Keratinocyte (primary cell): ENCODE measurements around the gene IL1B. TPM values are rescaled to one million over a fixed set of nuclear protein-coding genes. Genes with fewer than 3 reads are reported as not detected.

Experiments
- DNase-seq: peaks from one replicate; pipeline ENCODE4 v3.0.0-alpha.2; 2011; ENCODE audit warnings: low read depth, missing footprints, low spot score
- FAIRE-seq: peaks from 2 replicates; lab custom pipeline; 2011; peaks lifted over from hg19 to GRCh38; lab: Jason Lieb, UNC
- H2AFZ ChIP-seq: 2 replicates; pipeline ENCODE4 v1.6.0; 2012; ENCODE audit warnings: low read length, control low read depth, inconsistent platforms; ENCODE audit not compliant: control insufficient read depth
- H3K27ac ChIP-seq: 2 replicates; pipeline ENCODE4 v1.5.1; 2011; ENCODE audit warnings: low read length; ENCODE audit not compliant: control insufficient read depth, insufficient read depth
- H3K27me3 ChIP-seq: 3 replicates; pipeline ENCODE4 v1.6.0; 2011; ENCODE audit warnings: low read length; ENCODE audit not compliant: control insufficient read depth, insufficient read depth; ENCODE audit errors: extremely low read depth
- H3K36me3 ChIP-seq, 2 experiments: 2 replicates in 1 of 2; 3 replicates in 1 of 2; pipeline ENCODE4 v1.5.1; 2011; ENCODE audit warnings: low read length in 2 of 2, mild to moderate bottlenecking in 1 of 2; ENCODE audit not compliant: control insufficient read depth in 2 of 2, insufficient read depth in 2 of 2; ENCODE audit errors: extremely low read depth in 1 of 2
- H3K4me1 ChIP-seq: 3 replicates; pipeline ENCODE4 v1.5.1; 2011; ENCODE audit warnings: low read length; ENCODE audit not compliant: control insufficient read depth, insufficient read depth; ENCODE audit errors: extremely low read depth
- H3K4me2 ChIP-seq: 3 replicates; pipeline ENCODE4 v1.6.0; 2011; ENCODE audit warnings: low read depth, low read length; ENCODE audit not compliant: control insufficient read depth, insufficient read depth; ENCODE audit errors: extremely low read depth
- H3K4me3 ChIP-seq, 3 experiments: fragments of 200-600 bp in 1 of 3; sonication (generic) in 1 of 3; 2 replicates in 2 of 3; 3 replicates in 1 of 3; pipeline ENCODE4 v1.5.1; 2011 to 2016; ENCODE audit warnings: low read length in 3 of 3, mild to moderate bottlenecking in 3 of 3, control low read depth in 2 of 3, inconsistent platforms in 1 of 3, low read depth in 1 of 3, mixed read lengths in 1 of 3, mixed run types in 1 of 3, moderate library complexity in 1 of 3; ENCODE audit not compliant: control insufficient read depth in 2 of 3, insufficient read depth in 2 of 3; ENCODE audit errors: extremely low read depth in 1 of 3
- H3K79me2 ChIP-seq: 2 replicates; pipeline ENCODE4 v1.6.0; 2012; ENCODE audit warnings: low read length; ENCODE audit not compliant: control insufficient read depth, insufficient read depth
- H3K9ac ChIP-seq: 3 replicates; pipeline ENCODE4 v1.6.0; 2011; ENCODE audit warnings: low read length; ENCODE audit not compliant: control insufficient read depth, insufficient read depth; ENCODE audit errors: extremely low read depth
- H3K9me1 ChIP-seq: 3 replicates; pipeline ENCODE4 v1.6.0; 2011; ENCODE audit warnings: low read length; ENCODE audit not compliant: control insufficient read depth, insufficient read depth; ENCODE audit errors: extremely low read depth
- H3K9me3 ChIP-seq: 2 replicates; pipeline ENCODE4 v1.5.1; 2012; ENCODE audit warnings: low read depth, low read length; ENCODE audit not compliant: control insufficient read depth
- H4K20me1 ChIP-seq: 3 replicates; pipeline ENCODE4 v1.6.0; 2011; ENCODE audit warnings: low read length; ENCODE audit not compliant: control insufficient read depth, insufficient read depth; ENCODE audit errors: extremely low read depth
- EZH2 ChIP-seq: IDR thresholded peaks from one replicate; pipeline ENCODE4 v1.6.1; 2012; ENCODE audit warnings: inconsistent platforms, mild to moderate bottlenecking, low read length, moderate library complexity
- dilution Hi-C: fragments of 300-500 bp; cut with MboI; formaldehyde crosslinking; loops from one replicate; pipeline ENCODE4 v1.7.0; 2020; ENCODE audit warnings: low sequenced_read_pairs; ENCODE audit not compliant: extremely low pct_ligation_motif_present
- polyA plus RNA-seq, 5 experiments: library from polyadenylated mRNA; depleted of rRNA in 3 of 5; stranded (reverse) in 3 of 5; stranded (forward) in 1 of 5; unstranded in 1 of 5; fragments of >200 nt; gene quantifications; 1 replicate in 1 of 5; 2 replicates in 3 of 5; 3 replicates in 1 of 5; pipeline versions ENCODE4 v1.2.1 to v1.2.3, GENCODE V29; 2011 to 2012; ENCODE audit warnings: missing spikeins in 2 of 5, low read depth in 1 of 5, low replicate concordance in 1 of 5
- TF ChIP-seq, protein P1 (sequence below), 3 experiments: IDR thresholded peaks in 1 of 3; conservative IDR thresholded peaks in 1 of 3; optimal IDR thresholded peaks in 1 of 3; 2 replicates in 2 of 3; 3 replicates in 1 of 3; pipeline versions ENCODE3 to v1.5.1; 2011; ENCODE audit warnings: low read length in 3 of 3, mild to moderate bottlenecking in 3 of 3, moderate library complexity in 2 of 3, control low read depth in 1 of 3, inconsistent platforms in 1 of 3; ENCODE audit not compliant: insufficient read depth in 2 of 3; ENCODE audit errors: extremely low read depth in 1 of 3

The IL1B gene
- polyA plus RNA-seq, 1 donor (not counting 4 experiments of a cell fraction or from before 2014, with no cell fraction given) = 232 TPM

DNA sequence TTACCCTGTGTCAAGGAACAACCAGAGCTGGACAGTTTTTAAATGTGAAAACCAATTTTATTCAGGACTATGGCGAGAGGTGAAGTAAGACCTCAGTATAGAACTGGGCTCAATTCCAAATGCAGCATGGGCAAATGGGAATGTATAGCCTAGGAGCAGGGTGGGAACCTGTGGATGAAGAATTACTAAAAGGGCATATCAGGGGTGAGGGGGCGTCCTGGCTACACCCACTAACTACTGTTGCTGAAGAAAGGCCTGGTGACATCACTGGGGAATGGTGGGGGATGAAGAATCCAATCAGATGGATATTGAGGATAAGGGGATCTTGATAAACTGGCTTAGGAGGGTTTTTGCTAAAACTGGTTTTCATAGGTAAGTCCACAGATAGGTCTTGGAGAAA, 47.1 kb upstream of the IL1B start:
- no peak for TF ChIP-seq EZH2
- H3K27me3 ChIP-seq = no peaks in the 10 kb centered on the region
- H3K79me2 ChIP-seq = no peaks in the 10 kb centered on the region
- no peaks in the 10 kb centered on the region for H3K36me3 ChIP-seq
- no peaks in the 10 kb centered on the region for H4K20me1 ChIP-seq
- no peak overlapping the region for H2AFZ ChIP-seq
- no peak overlapping the region for H3K4me3 ChIP-seq
- H3K4me2 ChIP-seq = no peak overlapping the region
- DNase-seq (no peak), FAIRE-seq (no peak)
- H3K9me1 ChIP-seq = no peaks in the 10 kb centered on the region
- H3K27ac ChIP-seq = no peak overlapping the region
- H3K4me1 ChIP-seq = peaks cover 56% of the 10 kb centered on the region
- no peaks in the 10 kb centered on the region for H3K9me3 ChIP-seq
- dilution Hi-C loops = no loop called here
- H3K9ac ChIP-seq = no peak overlapping the region

DNA sequence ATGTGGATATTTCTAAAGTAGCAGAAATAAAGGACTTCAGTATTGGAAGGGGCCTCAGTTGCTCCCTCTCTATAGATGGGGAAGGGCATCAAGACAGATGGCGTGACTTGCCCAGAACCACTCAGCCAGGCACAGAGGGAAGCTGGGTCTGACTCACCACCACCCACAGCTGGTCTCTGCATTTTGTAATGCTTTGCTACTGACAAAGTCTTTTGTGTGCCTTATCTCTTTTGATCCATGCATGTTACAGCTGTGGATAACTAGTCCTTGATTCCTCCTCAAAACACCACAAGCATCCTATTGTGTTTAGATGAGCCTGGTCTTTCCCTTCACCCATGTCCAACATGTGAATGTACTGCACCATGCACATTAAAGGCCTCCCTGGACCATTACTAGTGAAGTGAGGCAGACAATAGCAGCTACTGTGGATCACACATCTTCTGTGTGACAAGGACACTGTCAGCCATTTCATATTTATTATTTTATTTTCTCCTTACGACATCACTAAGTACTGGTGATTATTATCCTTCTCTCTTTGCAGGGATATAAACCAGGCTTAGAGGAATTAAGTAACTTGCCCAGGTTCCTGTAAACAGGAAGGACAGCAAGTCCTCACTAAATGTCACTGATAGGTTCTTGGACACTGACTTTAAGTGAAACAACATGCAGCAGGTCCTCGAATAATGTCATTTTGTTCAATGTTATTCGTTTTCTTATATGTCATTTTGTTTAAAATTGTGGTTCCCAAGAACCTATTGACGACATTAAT, 44.8 kb upstream of the IL1B start:
- Histone ChIP-seq H4K20me1 (no peaks in the 10 kb centered on the region), H2AFZ (no peak overlapping the region), H3K4me2 (peak overlapping the region; percentile 24), H3K4me1 (peaks cover 76% of the 10 kb centered on the region), H3K9ac (peak overlapping the region; percentile 70), H3K79me2 (no peaks in the 10 kb centered on the region), H3K9me1 (no peaks in the 10 kb centered on the region), H3K27ac (peak overlapping the region; percentile 97), H3K4me3 (no peak overlapping the region), H3K9me3 (no peaks in the 10 kb centered on the region), H3K27me3 (no peaks in the 10 kb centered on the region), H3K36me3 (no peaks in the 10 kb centered on the region)
- DNase-seq = peak; percentile 75
- TF ChIP-seq, protein P1, sequence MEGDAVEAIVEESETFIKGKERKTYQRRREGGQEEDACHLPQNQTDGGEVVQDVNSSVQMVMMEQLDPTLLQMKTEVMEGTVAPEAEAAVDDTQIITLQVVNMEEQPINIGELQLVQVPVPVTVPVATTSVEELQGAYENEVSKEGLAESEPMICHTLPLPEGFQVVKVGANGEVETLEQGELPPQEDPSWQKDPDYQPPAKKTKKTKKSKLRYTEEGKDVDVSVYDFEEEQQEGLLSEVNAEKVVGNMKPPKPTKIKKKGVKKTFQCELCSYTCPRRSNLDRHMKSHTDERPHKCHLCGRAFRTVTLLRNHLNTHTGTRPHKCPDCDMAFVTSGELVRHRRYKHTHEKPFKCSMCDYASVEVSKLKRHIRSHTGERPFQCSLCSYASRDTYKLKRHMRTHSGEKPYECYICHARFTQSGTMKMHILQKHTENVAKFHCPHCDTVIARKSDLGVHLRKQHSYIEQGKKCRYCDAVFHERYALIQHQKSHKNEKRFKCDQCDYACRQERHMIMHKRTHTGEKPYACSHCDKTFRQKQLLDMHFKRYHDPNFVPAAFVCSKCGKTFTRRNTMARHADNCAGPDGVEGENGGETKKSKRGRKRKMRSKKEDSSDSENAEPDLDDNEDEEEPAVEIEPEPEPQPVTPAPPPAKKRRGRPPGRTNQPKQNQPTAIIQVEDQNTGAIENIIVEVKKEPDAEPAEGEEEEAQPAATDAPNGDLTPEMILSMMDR (optimal IDR thresholded peaks at IDR 0.05 in 1 of 3, IDR thresholded peaks at IDR 0.05 in 1 of 3, conservative IDR thresholded peaks at IDR 0.05 in 1 of 3; ENCODE audit: extremely low read depth in 1 of 3, insufficient read depth in 2 of 3, low read length in 3 of 3) = no peak
- no peak for TF ChIP-seq EZH2
- dilution Hi-C loops = no loop called here
- FAIRE-seq = peak; percentile 98
